NT2/D1 (cell line): ENCODE measurements around the gene PSMD8.

ENCODE experiments used
- SUZ12 ChIP-seq: IDR thresholded peaks from 2 replicates; pipeline ENCODE4 v1.6.1; 2011; ENCODE audit not compliant: insufficient read length, insufficient read depth; ENCODE audit errors: extremely low read depth
- YY1 ChIP-seq: IDR thresholded peaks from 2 replicates; pipeline ENCODE4 v1.6.1; 2011; ENCODE audit not compliant: insufficient read length, insufficient read depth
- ZNF274 ChIP-seq: IDR thresholded peaks from 2 replicates; pipeline ENCODE4 v1.6.1; 2011; ENCODE audit warnings: mild to moderate bottlenecking, low read depth, low read length

DNA sequence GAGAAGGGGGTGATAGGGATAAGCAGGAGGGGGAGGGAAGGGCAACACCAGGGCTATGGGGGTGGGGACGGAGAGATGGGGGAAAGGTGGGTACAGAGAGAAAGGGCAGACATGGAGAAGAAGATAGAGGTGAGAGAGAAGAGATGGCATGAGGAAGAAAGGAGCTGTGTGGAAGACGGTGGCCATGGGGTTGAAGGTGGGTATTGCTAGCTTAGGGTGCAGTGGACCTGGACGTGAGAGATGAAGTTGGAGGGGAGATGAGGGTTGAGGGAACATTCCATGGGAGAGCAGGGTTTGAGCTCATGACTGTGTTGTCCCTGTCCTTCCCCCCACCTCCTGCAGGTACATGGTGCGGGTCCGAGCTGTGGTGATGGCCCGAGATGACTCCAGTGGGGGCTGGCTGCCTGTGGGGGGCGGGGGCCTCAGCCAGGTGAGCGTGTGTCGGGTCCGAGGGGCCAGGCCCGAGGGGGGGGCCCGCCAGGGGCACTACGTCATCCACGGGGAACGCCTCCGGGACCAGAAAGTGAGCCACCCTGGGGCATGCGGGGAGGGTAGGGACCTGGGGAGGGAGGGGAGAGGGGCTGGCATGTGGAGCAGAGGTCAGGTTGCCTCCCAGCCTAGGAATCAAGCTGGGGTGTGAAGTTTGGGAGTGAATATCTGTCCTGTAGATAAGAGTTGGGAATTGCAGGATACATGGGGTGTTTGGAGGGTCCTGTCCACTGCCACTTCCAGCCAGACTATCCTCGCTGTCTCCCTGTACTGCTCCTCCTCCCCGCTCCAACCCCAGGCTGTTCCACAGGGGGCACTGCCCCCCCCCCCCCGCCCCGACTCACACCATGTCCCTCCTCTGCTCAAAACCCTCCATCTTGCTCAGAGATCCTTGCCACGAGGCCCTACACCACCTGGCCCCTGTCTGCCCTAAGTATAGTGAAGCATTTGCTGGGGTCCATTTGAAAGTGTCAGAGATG is 15.9 kb downstream of the PSMD8 start:
- TF ChIP-seq ZNF274 (no peak), SUZ12 (no peak), YY1 (no peak)
